Activated CD4-positive, CD25-positive, alpha-beta regulatory T cell treated with anti-CD3 and anti-CD28 coated beads, Interleukin-2, amount 50 U/mL, for 72 hours (primary cell): ENCODE measurements around the gene TCEA3.

ENCODE experiments used
- DNase-seq: peaks from one replicate; pipeline ENCODE4 v3.0.0; 2021

TCEA3 gene

GRCh38 chr1:23362218-23362713 lies 62.3 kb downstream of the TCEA3 start:
- DNase-seq: no peak

- DNase-seq: no peak
These were observed 66.2 kb downstream of the TCEA3 start for GRCh38 chr1:23358310-23358875.

GRCh38 chr1:23357138-23357908 lies 67.2 kb downstream of the TCEA3 start:
- no peak for DNase-seq

- DNase-seq: no peak
These were observed 67.9 kb downstream of the TCEA3 start for GRCh38 chr1:23356471-23357137.

GRCh38 chr1:23354245-23354644 lies 70.3 kb downstream of the TCEA3 start:
- DNase-seq: no peak

- no peak for DNase-seq
These were observed 72.4 kb downstream of the TCEA3 start for GRCh38 chr1:23352096-23352695.

GRCh38 chr1:23345920-23346319 lies 78.6 kb downstream of the TCEA3 start:
- no peak for DNase-seq

- no peak for DNase-seq
These were observed 79.5 kb downstream of the TCEA3 start for GRCh38 chr1:23344987-23345472.

- DNase-seq: peak; percentile 99
These were observed 80.2 kb downstream of the TCEA3 start, which contains the start of gene HNRNPR for GRCh38 chr1:23344111-23344986. Gene HNRNPR, minus strand, starts transcription at chr1:23344284. Its CDS starts 3,276 bp downstream, at chr1:23341008.

- peak; percentile 53 for DNase-seq
These were observed 81.1 kb downstream of the TCEA3 start for GRCh38 chr1:23343221-23344110.

- no peak for DNase-seq
These were observed 82.4 kb downstream of the TCEA3 start for GRCh38 chr1:23341931-23342692.

GRCh38 chr1:23339632-23340031 lies 84.9 kb downstream of the TCEA3 start:
- no peak for DNase-seq

- no peak for DNase-seq
These were observed 86.7 kb downstream of the TCEA3 start for GRCh38 chr1:23337869-23338268.

- no peak for DNase-seq
These were observed 92.8 kb downstream of the TCEA3 start for GRCh38 chr1:23331713-23332112.
